Measurements from ENCODE around the gene ATP2B2.

DNA sequence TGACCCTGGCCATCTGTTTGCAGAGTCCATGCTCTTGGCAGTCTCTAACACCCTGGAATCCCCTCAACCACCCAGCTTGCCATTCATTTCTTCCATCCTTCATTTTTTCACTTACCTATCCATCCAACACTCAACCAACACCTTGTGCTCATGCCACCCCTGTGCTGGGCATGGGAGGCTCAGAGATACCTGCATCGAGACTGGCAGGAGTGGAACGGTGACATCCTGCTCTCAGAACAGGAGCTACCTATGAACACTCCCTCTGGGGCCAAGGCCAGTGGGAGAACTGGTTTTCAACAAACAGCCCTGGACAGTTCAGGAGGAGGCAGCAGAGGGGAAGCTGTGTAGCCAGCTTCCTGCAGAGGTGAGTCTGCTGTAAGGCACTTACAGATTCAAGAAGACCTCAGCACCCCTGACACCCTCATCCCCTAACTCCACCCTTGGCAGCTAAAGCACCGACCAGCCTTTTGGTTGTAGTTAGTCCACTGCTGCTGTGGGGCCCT lies 19.5 kb upstream of the ATP2B2 start:
- TF ChIP-seq EP300 (IDR thresholded peaks at IDR 0.05), result no peak
- TF ChIP-seq, protein P1, sequence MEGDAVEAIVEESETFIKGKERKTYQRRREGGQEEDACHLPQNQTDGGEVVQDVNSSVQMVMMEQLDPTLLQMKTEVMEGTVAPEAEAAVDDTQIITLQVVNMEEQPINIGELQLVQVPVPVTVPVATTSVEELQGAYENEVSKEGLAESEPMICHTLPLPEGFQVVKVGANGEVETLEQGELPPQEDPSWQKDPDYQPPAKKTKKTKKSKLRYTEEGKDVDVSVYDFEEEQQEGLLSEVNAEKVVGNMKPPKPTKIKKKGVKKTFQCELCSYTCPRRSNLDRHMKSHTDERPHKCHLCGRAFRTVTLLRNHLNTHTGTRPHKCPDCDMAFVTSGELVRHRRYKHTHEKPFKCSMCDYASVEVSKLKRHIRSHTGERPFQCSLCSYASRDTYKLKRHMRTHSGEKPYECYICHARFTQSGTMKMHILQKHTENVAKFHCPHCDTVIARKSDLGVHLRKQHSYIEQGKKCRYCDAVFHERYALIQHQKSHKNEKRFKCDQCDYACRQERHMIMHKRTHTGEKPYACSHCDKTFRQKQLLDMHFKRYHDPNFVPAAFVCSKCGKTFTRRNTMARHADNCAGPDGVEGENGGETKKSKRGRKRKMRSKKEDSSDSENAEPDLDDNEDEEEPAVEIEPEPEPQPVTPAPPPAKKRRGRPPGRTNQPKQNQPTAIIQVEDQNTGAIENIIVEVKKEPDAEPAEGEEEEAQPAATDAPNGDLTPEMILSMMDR (IDR thresholded peaks at IDR 0.05), result no peak

Measured in tibial nerve (tissue), 4 donors.